Measurements from ENCODE around the gene NMT1. TPM values are rescaled to one million over a fixed set of nuclear protein-coding genes. Genes with fewer than 3 reads are reported as not detected.

NMT1 gene
- total and polyA plus RNA-seq, 2 of the 13 experiments (the other 11 are each of a cell fraction or from before 2014, with no cell fraction given), result 75.7 to 142 TPM

DNA sequence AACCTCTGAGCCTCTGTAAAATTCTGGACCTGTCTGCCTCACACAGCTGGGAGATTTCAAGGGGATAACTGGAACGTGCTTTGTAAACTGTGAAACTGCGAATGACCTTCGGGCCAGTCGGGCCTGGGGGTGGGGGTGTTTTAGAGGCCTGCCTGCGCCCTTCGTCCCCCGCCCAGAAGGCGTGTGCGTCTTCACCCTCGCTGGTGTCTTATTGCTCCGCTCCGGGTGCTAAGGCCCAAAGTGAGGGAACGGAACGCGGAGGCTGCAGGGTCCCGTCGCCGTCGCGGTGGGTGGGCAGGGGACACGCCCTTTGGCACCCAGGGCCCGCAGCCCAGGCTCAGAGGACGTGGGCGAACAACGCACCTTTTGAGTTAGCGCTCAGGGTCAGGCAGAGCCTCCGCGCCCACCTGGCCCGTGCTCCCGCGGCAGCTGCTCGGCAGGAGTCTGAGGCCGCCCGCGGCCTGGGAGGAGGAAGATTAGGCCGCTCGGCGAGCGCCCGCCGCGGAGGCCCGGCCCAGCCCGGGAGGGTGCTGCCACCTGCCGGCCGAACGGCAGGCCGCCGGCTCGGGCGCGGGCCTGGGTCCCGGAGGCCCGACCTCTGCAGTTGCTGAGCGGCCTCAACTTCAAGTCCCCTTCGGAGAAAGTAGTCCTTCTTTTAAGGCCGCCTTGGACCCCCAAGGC lies 39.4 kb upstream of the NMT1 start (continued):
- TF ChIP-seq, protein P1, sequence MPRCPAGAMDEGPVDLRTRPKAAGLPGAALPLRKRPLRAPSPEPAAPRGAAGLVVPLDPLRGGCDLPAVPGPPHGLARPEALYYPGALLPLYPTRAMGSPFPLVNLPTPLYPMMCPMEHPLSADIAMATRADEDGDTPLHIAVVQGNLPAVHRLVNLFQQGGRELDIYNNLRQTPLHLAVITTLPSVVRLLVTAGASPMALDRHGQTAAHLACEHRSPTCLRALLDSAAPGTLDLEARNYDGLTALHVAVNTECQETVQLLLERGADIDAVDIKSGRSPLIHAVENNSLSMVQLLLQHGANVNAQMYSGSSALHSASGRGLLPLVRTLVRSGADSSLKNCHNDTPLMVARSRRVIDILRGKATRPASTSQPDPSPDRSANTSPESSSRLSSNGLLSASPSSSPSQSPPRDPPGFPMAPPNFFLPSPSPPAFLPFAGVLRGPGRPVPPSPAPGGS (CRISPR knock-in tag; IDR thresholded peaks at IDR 0.05), result peak; percentile 78; the same call in 1 of the 2 replicates
- no peak for TF ChIP-seq ZFP62 (CRISPR knock-in tag; IDR thresholded peaks at IDR 0.05)
- TF ChIP-seq ZNF337 (CRISPR knock-in tag; IDR thresholded peaks at IDR 0.05; ENCODE audit: borderline replicate concordance, low read depth), result no peak
- TF ChIP-seq ZFY (CRISPR knock-in tag; IDR thresholded peaks at IDR 0.05), result peak; percentile 99
- 0 out of 2 replicates have a peak, but pooled peaks have one; percentile 73 for TF ChIP-seq ZNF569 (CRISPR knock-in tag; IDR thresholded peaks at IDR 0.05; ENCODE audit: borderline replicate concordance)
- no peak for TF ChIP-seq ZNF260 (CRISPR knock-in tag; IDR thresholded peaks at IDR 0.05; ENCODE audit: borderline replicate concordance, low read depth)
- no peak for TF ChIP-seq ZNF333 (CRISPR knock-in tag; IDR thresholded peaks at IDR 0.05; ENCODE audit: borderline replicate concordance)
- TF ChIP-seq REXO4 (CRISPR knock-in tag; IDR thresholded peaks at IDR 0.05; ENCODE audit: borderline replicate concordance), result no peak
- TF ChIP-seq NFYC (CRISPR knock-in tag; IDR thresholded peaks at IDR 0.05), result no peak
- TF ChIP-seq, protein P2, sequence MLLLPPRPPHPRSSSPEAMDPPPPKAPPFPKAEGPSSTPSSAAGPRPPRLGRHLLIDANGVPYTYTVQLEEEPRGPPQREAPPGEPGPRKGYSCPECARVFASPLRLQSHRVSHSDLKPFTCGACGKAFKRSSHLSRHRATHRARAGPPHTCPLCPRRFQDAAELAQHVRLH (CRISPR knock-in tag; IDR thresholded peaks at IDR 0.05; ENCODE audit: borderline replicate concordance, low read depth), result no peak; the same call in 1 of the 2 replicates
- TF ChIP-seq FOXA3 (CRISPR knock-in tag; IDR thresholded peaks at IDR 0.05), result peak; percentile 5; the same call in 1 of the 2 replicates
- TF ChIP-seq, protein P3, sequence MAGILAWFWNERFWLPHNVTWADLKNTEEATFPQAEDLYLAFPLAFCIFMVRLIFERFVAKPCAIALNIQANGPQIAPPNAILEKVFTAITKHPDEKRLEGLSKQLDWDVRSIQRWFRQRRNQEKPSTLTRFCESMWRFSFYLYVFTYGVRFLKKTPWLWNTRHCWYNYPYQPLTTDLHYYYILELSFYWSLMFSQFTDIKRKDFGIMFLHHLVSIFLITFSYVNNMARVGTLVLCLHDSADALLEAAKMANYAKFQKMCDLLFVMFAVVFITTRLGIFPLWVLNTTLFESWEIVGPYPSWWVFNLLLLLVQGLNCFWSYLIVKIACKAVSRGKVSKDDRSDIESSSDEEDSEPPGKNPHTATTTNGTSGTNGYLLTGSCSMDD (CRISPR knock-in tag; IDR thresholded peaks at IDR 0.05), result no peak
- peak; percentile 88; the same call in 1 of the 2 replicates for TF ChIP-seq RFXAP (CRISPR knock-in tag; IDR thresholded peaks at IDR 0.05; ENCODE audit: borderline replicate concordance)
- no peak; the same call in 1 of the 2 replicates for TF ChIP-seq ZNF331 (CRISPR knock-in tag; IDR thresholded peaks at IDR 0.05)
- no peak for TF ChIP-seq ELF4 (CRISPR knock-in tag; IDR thresholded peaks at IDR 0.05; ENCODE audit: borderline replicate concordance)
- TF ChIP-seq, protein P4, sequence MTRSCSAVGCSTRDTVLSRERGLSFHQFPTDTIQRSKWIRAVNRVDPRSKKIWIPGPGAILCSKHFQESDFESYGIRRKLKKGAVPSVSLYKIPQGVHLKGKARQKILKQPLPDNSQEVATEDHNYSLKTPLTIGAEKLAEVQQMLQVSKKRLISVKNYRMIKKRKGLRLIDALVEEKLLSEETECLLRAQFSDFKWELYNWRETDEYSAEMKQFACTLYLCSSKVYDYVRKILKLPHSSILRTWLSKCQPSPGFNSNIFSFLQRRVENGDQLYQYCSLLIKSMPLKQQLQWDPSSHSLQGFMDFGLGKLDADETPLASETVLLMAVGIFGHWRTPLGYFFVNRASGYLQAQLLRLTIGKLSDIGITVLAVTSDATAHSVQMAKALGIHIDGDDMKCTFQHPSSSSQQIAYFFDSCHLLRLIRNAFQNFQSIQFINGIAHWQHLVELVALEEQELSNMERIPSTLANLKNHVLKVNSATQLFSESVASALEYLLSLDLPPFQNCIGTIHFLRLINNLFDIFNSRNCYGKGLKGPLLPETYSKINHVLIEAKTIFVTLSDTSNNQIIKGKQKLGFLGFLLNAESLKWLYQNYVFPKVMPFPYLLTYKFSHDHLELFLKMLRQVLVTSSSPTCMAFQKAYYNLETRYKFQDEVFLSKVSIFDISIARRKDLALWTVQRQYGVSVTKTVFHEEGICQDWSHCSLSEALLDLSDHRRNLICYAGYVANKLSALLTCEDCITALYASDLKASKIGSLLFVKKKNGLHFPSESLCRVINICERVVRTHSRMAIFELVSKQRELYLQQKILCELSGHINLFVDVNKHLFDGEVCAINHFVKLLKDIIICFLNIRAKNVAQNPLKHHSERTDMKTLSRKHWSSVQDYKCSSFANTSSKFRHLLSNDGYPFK (CRISPR knock-in tag; IDR thresholded peaks at IDR 0.05; ENCODE audit: borderline replicate concordance), result 0 out of 2 replicates have a peak, but pooled peaks have one; percentile 70
- TF ChIP-seq ZNF772 (CRISPR knock-in tag; IDR thresholded peaks at IDR 0.05), result peak; percentile 87
- TF ChIP-seq, protein P5, sequence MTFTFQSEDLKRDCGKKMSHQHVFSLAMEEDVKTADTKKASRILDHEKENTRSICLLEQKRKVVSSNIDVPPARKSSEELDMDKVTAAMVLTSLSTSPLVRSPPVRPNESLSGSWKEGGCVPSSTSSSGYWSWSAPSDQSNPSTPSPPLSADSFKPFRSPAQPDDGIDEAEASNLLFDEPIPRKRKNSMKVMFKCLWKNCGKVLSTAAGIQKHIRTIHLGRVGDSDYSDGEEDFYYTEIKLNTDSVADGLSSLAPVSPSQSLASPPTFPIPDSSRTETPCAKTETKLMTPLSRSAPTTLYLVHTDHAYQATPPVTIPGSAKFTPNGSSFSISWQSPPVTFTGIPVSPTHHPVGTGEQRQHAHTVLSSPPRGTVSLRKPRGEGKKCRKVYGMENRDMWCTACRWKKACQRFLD (CRISPR knock-in tag; IDR thresholded peaks at IDR 0.05; ENCODE audit: borderline replicate concordance), result no peak; the same call in 1 of the 2 replicates
- TF ChIP-seq, protein P6, sequence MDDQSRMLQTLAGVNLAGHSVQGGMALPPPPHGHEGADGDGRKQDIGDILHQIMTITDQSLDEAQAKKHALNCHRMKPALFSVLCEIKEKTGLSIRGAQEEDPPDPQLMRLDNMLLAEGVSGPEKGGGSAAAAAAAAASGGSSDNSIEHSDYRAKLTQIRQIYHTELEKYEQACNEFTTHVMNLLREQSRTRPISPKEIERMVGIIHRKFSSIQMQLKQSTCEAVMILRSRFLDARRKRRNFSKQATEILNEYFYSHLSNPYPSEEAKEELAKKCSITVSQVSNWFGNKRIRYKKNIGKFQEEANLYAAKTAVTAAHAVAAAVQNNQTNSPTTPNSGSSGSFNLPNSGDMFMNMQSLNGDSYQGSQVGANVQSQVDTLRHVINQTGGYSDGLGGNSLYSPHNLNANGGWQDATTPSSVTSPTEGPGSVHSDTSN (CRISPR knock-in tag; IDR thresholded peaks at IDR 0.05; ENCODE audit: borderline replicate concordance), result no peak
- TF ChIP-seq KAT2B (IDR thresholded peaks at IDR 0.05; ENCODE audit: borderline replicate concordance, low read depth, low read length), result no peak
- TF ChIP-seq POLR2G (IDR thresholded peaks at IDR 0.05; ENCODE audit: low read depth, low read length), result peak; percentile 61

Measured in HepG2 (cell line).